HG03280 (cell line): ENCODE data around the gene CCND3.

Source experiments
- ATAC-seq: cut with Tn5 transposase; IDR thresholded peaks from one replicate; pipeline ENCODE4 v1.9.1; 2021; ENCODE audit warnings: mild to moderate bottlenecking, moderate library complexity; ENCODE audit not compliant: unreplicated experiment

CCND3 gene

DNA sequence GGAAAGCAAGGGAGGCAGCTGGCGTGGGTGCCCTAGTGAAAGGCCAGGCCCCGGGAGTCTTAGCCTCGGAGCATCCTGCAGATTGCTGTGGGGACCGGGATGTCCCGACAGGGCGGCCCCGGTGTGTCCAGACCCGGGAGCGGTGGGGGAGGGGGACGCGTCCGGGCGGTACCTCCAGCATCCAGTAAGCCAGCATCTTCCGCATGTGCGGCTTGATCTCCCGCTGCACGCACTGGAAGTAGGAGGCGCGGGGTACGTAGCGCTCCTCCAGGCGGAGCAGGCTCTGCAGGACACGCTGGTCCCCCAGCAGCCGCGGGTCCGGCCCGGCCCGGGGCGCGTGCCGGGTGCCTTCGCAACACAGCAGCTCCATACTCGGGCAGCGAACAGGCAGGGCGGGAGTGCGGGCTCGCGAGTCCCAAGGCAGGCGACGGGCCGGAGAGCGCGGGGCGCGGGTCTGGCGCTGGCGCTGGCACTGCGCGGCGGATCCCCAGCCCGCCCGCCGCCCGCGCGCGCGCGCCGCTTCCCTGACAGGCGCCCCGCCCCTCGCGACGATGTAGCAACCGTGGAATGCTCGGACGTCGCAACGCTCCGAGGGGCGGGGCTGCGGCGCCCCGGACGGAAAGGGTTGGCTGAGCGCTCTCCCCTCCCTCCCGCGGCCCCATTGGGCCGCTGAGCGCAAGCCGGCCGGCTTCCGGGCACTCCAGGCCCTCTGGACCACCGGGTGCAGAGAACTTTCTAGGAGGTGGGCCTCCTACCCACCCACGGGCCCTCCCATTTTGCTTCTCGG is at the start of gene CCND3:
Gene CCND3 (minus strand): TSS at position 529 of the 787 bp plus-strand sequence. CDS start 159 bp downstream, at position 370.
- ATAC-seq, result peak; percentile 87

DNA sequence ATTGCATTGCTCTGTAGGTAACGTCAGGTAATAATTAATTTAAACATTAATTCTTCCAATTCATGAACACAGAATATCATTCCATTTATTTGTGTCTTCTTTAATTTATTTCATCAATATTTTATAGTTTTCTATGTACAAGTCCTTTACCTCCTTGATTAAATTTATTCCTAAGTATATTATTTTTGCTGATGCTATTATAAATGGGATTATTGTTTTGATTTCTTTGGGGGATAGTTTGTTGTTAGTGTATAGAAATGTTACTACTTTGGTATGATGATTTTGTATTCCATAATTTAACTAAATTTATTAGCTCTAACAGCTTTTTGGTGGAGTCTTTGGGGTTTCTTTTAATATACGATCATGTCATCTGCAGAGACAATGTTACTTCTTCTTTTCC is 44.7 kb upstream of the CCND3 start:
- ATAC-seq, result no peak

DNA sequence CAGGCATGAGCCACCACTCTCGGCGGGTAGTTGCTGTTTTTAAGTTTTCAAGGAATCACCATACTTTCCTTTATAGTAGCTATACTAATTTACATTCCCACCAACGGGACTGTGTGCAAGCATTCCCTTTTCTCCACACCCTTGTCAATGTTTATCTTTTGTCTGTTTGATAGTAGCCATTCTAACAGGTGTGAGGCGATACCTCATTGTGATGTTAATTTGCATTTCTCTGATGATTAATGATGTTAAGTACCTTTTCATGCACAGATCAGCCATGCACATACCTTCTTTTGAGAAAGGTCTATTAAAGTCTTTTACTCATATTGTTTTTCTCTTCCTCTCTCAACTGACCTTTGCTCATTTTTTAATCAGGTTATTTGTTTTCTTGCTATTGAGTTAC is 43.0 kb upstream of the CCND3 start:
- no peak for ATAC-seq

DNA sequence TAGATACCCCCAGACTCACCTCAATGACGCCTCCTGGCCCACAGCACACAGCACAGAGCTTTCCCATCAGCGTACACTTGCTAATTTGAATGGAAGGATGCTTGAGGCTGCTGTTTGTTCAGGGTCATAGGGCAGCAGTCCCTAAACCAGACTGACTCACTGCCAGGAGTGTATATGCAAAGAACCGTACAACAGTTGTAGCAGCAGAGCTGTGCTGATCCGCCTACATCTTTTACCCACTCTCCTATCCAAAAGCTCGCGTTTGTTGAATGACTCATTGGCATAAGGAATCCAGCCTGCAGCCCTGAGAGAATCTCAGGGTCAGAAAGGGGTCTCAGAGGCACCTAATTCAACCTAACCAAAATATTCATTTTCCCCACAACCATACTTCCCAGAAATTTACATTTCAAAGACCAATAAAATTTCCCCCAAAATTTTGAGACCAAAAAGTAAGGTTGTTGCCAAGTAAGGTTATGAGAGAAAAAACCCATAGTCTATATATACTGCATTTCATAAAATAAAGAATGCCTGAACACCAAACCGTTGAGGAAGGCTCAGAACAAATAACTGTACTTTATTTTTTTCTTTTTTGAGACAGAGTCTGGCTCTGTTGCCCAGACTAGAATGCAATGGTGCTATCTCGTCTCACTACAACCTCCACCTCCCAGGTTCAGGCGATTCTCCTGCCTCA is 35.3 kb upstream of the CCND3 start:
- no peak for ATAC-seq

DNA sequence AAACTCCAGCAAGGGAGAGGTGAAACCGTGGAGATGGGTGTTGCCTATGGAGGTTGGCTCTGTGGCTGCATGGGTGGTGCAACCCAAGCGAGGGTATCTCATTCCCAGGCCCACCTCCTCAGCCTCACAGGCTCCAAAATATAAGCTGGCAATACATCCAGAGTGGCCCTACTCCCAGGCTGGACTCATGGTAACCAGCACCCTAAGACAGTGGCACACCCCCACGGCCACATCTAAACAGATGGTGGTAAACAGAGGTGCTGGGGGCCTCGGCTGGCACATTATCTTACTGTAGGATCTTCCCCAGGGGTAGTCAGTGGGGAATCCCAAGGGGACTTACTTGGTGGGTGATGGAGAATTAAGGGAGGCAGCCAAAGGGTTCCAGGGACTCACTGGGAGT is 33.7 kb upstream of the CCND3 start:
- no peak for ATAC-seq

DNA sequence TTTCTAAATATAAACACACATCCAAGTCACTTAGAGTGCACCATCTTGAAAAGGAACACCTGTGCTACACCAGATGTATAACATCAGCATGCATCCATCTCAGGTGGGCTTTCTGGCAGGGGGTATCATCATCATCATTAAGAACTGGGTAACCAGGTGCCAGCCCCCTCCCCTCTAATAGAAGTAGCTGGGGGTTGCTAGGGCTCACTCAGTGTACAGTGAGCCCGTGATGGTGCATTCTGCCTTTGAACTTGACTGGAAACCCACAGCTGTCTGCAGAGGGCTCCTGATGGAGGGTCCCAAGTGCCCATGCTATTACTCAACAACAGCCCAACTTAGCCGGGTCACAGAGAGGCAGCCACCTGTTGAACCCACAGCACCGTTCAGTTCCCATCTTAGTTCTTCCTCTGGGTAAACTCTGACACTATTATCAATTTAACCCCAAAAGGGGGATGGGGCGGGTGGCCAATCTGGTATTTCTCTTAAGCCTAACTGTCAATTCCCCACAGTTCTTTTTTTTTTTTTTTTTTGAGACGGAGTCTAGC is 32.7 kb upstream of the CCND3 start:
- no peak for ATAC-seq

DNA sequence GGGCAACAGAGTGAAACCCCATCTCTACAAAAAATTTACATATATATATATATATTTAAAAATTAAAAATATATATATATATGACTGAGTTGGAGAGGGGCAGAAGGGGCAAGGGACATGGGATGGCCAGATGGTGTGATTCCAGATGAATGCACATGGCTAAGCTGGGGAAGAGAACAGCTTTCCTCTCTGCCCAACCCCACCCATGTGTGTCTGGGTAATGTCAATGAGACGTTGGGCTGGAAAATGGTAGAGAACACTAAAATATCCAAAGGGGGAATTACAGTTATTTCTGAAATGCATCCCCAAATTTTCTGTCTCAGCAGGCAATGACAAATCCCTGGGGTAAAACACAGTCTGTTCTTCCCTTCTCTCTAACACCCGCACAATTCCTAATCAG is 31.2 kb upstream of the CCND3 start:
- ATAC-seq, result no peak

DNA sequence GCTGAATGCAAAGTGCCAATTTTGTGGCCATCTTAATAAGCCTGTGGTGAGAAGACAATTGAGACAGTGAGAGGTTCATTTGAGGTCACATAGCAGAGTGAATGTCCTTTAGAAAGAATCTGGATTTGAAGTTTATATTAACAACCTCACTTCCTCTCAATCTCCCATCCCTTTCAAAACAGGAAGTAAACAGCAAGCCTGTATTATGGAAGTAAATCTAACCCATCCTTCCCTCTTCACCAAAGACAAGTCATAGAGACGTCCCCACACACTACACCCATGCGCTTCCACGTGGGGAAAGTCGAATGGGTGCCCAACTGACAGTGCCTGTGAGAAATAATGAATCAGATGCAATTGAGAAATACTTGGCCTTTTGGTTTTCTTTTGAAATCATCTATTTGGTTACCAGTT is 28.8 kb upstream of the CCND3 start:
- ATAC-seq, result no peak

DNA sequence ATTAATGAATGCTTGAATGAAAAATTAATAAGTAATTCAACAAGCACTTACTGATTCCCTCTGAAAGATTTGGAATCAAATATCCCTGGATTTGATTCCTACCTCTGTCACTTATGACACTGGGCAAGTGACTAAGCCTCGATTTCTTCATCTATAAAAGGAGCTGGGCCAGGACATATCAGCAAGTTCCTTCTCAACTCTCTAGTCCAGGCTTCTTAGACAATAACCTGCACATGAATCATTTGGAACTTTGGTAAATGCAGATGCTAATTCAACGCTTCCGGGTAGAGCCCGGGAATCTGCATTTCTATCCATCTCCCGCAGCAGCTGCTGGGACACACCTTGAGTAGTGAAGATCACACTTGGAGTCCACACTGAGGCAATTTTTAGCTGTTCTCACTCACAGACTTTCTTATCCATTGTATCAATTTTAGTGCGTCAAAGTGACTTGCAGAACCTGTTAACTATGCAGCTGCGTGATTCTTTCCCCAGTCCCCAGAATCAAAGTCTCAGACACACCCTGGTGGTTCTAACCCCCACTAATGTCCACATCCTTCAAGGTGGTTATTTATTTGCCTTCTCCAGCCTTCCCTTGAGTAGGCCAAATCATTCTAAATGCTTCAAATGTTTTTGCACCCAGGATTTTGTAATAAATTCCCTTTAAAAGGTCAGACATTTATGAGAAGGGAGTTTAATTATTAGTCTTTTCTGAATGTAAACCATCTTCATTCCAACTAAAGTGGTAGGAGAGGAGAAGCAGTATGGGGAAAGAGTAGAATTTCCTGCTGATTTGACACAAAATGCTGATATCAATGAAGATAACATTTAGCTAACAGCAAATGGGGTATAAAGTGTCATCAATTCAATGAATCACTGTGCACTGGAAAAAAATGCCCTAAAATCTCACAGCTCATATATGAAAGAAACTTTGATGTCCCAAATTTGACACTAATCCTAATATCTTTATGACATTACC is 26.0 kb upstream of the CCND3 start:
- ATAC-seq, result no peak

DNA sequence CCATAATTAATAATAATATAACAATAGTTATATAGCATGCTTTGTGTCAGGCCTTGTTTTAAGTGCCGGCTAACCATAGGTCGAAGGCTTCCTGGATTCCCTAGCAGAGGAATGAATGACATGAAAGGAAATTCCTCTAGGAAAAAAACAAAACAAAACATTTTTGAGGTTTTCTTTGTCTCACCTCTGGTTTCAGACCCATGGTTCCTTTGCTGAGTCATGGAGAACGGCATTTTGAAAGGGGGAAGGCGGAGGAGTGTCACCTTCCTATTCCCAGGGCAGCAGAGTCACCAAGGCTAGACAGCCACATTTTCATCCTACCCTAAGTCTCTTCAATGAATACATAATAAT is 25.3 kb upstream of the CCND3 start:
- ATAC-seq, result no peak

DNA sequence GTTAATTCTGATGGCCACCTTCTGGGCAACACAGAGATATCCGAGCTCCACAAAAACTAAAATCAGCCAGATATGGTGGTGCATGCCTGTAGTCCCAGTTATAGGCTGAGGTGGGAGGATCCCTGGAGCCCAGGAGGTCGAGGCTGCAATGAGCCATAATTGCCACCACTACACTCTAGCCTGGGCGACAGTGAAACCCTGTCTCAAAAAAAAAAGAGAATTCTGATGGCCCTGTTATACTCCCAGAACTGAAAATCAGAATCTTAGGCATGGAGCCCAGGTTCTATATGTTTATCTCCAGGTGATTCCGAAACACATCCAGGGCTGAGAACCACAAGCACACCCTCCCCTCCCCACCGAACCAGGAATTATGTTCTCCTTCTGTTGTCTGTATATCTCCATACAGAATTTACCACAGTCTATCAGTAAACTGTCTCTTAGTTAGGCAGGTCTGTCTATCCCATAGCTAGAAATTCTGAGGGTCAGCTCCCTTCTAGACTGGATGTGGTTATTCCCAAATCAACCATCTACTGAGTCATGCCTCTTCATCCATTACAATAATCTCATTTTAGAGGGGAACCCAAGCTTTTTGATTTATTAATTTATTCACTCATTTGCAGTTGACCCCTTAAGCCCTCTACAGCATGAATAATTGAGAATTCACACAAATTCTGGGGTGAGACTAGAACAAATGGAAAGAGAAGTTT is 24.8 kb upstream of the CCND3 start:
- no peak for ATAC-seq

DNA sequence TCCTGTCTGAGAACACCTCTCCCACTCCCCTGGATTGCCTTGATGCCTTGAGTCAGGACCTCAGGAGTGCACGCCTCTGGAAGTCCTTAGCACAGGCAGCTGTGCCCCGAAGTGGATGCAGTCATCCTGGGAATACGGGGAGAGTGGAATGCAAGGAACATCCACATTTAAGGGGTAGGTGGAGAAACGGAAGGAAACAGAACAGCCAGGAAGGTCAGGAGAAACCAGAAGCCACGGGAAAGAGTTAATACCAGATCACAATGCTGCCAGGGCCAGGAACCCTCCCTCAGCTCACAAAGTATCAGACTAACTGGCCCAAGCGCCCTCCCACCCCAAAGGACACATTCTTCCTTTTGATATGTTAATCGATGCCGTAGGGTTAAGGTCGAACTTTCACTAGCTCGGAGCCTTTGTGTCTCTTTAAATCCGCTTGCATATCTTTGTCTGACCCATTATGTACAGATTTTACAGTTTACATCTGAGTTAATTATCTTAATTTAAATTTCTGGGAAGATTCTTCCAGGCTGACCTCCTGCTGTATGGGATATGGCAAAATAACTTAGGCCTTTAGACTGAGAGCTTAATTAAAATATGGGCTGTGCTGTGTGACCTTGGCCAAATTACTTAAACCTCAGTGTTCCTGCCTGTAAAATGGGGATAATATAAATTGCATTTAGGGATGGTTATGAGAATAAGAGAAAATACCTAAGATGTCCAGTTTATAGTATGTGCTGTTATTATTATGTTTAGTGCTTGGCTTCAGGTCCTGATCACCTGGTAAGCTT is 24.0 kb upstream of the CCND3 start:
- no peak for ATAC-seq

DNA sequence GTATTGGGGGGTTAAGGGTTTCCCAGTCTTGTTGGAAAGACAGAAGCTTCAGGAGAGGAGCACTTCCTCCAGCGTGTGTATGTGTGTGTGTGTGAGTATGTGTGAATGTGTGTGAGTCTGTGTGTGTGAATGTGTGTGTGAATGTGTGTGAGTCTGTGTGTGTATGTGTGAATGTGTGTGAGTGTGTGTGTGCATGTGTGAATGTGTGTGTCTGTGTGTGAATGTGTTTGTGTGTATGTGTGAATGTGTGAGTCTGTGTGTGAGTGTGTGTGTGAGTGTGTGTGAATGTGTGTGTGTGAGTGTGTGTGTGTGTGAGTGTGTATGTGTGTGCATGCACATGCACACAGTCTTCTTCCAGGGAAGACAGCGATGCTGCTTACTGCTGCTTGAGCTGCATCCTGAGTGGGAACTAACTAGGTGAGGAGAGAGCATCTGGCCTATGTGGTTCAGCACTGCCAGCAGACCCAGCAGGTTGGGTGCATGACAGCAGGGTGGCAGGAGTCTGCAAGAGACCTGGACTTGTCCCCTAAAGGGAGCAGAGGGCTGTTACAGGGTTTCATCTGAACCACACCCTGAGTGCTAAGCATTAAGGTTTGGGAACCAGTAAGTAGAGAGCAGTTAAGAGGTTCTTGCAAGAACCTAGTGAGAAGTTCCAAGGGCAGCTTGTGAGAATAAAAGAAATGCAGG is 22.7 kb upstream of the CCND3 start:
- no peak for ATAC-seq

DNA sequence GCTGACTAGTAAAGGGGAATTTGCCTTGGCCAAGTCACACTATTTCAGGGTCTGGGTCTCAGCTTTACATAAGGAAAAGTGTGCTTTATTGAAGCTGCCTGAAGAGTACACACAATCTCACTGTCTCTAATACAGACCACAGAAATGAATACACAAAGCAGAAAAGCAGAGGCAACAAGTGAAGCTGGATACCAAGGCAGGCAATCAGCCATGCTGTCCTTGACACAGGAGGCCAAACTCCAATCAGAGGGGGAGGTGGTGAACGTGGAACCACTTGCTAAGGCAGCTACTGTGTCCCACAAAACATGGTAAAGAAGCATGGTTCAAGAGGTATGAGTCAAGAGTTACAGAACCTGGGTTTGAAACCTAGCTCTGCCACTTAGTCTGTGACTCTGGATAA is 21.8 kb upstream of the CCND3 start:
- no peak for ATAC-seq

DNA sequence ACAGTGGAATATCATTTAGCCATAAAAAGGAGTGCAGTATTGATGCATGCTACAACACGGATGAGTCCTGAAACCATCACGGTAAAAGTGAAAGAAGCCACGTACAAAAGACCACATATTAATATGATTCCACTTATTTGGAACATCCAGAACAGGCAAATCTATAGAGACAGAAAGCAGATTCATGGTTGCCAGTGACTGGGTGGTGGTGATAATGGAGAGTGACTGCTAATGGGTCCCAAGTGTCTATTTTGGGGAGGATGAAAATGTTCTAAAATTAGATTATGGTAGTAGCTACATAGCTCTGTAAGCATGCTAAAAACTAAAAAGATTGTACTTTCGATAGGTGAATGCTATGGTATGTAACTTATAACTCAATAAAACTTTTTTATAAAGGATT is 18.4 kb upstream of the CCND3 start:
- ATAC-seq, result no peak

DNA sequence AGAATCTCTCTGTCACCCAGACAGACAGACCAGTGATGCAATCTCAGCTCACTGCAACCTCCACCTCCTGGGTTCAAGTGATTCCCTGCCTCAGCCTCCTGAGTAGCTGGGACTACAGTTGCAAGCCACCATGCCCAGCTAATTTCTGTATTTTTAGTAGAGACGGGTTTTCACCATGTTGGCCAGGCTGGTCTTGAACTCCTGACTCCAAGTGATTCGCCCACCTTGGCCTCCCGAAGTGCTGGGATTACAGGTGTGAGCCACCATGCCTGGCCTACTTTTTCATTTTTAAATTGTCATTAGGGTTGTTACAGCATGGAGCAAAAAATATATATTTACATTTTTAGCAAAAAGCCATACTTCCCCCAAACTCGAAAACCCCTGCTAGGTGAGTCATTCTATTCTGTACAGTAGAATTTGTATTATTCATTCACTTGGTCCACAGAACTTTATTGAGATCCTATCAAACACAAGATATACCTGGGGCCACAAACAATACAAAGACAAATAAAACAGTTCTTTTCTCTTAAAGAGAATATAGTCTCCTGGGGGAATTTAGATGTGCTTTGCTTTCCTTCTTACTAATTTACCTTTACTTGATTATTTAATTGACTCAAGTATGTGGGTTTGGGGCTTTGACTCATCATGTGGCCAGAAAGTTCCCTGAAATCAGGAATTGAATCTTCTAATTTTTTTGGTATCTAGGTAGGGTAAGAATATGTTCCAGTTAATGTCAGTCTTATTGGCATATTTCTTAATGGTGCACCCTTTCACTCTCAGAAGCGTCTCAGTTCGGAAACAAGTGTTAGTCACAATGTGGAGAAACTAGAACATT is 16.6 kb upstream of the CCND3 start:
- ATAC-seq, result no peak

DNA sequence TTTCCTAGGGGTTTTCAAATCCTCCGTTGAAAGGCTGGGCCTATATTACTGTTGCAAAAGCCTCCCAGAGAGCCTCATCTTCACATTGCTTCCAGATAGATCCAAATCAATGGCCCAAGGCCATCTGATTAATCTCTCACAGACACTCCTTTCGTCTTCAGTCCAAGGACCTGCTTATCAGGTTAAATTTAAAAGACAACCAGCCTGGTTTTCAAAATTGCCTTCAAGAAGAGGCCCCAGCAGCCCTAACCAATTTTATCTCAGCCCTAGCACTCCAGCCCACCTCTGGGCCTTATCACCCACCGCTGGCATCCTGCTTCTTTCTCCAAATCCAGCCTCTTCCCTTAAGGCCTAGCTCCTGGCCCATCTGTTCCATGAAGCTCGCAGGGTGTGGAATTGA is 15.5 kb upstream of the CCND3 start:
- ATAC-seq, result no peak

DNA sequence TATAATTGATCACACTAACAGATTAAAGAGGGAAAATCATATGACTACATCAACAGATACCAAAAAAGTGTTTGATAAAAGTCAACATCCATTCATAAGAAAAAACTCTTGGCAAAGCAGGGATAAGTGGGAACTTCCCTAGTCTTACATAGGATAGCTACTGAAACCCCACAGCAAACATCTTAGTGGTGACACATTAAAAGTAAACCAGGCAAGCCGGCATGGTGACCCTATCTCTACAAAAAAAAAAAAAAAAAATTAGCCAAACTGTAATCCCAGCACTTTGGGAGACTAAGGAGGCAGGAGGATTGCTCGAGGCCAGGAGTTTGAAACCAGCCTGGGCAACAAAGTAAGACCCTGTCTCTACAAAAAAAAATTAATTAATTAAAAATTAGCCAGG is 13.8 kb upstream of the CCND3 start:
- no peak for ATAC-seq
